ENCODE data around the gene BANP. TPM values are rescaled to one million over a fixed set of nuclear protein-coding genes. Genes with fewer than 3 reads are reported as not detected.

The BANP gene
- total RNA-seq, 1 donor from 2014 or later = 44.0 TPM

GRCh38 chr16:87955302-87956097 is 4.3 kb downstream of the BANP start:
- peak overlapping the region; percentile 34 for H3K27ac ChIP-seq
- H3K4me1 ChIP-seq = peaks cover 58% of the 10 kb centered on the region
- no peak overlapping the region for H3K4me3 ChIP-seq
- intact Hi-C loops (cut with DNase I) = no loop called here
- DNase-seq (ENCODE audit: extremely low spot score in 2 of 2) = no peak
- no peaks in the 10 kb centered on the region for H3K9me3 ChIP-seq
- TF ChIP-seq POLR2AphosphoS5 (IDR thresholded peaks at IDR 0.05; ENCODE audit: insufficient read depth in 1 of 2, low read depth in 1 of 2) = no peak
- TF ChIP-seq POLR2A (IDR thresholded peaks at IDR 0.05) = no peak
- TF ChIP-seq CTCF (IDR thresholded peaks at IDR 0.05) = no peak
- H3K27me3 ChIP-seq = no peaks in the 10 kb centered on the region
- H3K36me3 ChIP-seq = no peaks in the 10 kb centered on the region

GRCh38 chr16:87956098-87956364 is 4.8 kb downstream of the BANP start:
- Histone ChIP-seq H3K4me1 (peaks cover 58% of the 10 kb centered on the region), H3K4me3 (no peak overlapping the region), H3K27ac (peak overlapping the region; percentile 34), H3K36me3 (no peaks in the 10 kb centered on the region), H3K9me3 (no peaks in the 10 kb centered on the region), H3K27me3 (no peaks in the 10 kb centered on the region)
- intact Hi-C loops (cut with DNase I) = no loop called here
- no peak for DNase-seq (ENCODE audit: extremely low spot score in 2 of 2)
- TF ChIP-seq POLR2A (IDR thresholded peaks at IDR 0.05) (no peak), CTCF (IDR thresholded peaks at IDR 0.05) (no peak), POLR2AphosphoS5 (IDR thresholded peaks at IDR 0.05; ENCODE audit: insufficient read depth in 1 of 2, low read depth in 1 of 2) (no peak)

- intact Hi-C loops (cut with DNase I) = no loop called here
- Histone ChIP-seq H3K4me3 (no peak overlapping the region), H3K27me3 (no peaks in the 10 kb centered on the region), H3K36me3 (no peaks in the 10 kb centered on the region), H3K9me3 (no peaks in the 10 kb centered on the region), H3K27ac (peak overlapping the region; percentile 25), H3K4me1 (peaks cover 58% of the 10 kb centered on the region)
- no peak for TF ChIP-seq POLR2A (IDR thresholded peaks at IDR 0.05)
- TF ChIP-seq POLR2AphosphoS5 (IDR thresholded peaks at IDR 0.05; ENCODE audit: insufficient read depth in 1 of 2, low read depth in 1 of 2) = no peak
- TF ChIP-seq CTCF (IDR thresholded peaks at IDR 0.05) = no peak
- DNase-seq (ENCODE audit: extremely low spot score in 2 of 2) = no peak
Measured at GRCh38 chr16:87956365-87957231, 5.4 kb downstream of the BANP start.

GRCh38 chr16:87957296-87958094 is 6.3 kb downstream of the BANP start:
- no peak overlapping the region for H3K4me3 ChIP-seq
- no peaks in the 10 kb centered on the region for H3K36me3 ChIP-seq
- H3K4me1 ChIP-seq = peaks cover 50% of the 10 kb centered on the region
- H3K9me3 ChIP-seq = no peaks in the 10 kb centered on the region
- DNase-seq (ENCODE audit: extremely low spot score in 2 of 2) = no peak
- no peak overlapping the region for H3K27ac ChIP-seq
- TF ChIP-seq POLR2AphosphoS5 (IDR thresholded peaks at IDR 0.05; ENCODE audit: insufficient read depth in 1 of 2, low read depth in 1 of 2) (no peak), POLR2A (IDR thresholded peaks at IDR 0.05) (no peak), CTCF (IDR thresholded peaks at IDR 0.05) (no peak)
- intact Hi-C loops (cut with DNase I) = no loop called here
- no peaks in the 10 kb centered on the region for H3K27me3 ChIP-seq
